ENCODE results near the gene FBL. TPM values are rescaled to one million over a fixed set of nuclear protein-coding genes. Genes with fewer than 3 reads are reported as not detected.

FBL gene
- total RNA-seq, 1 experiment from 2014 or later = 437 TPM

GRCh38 chr19:39867133-39867532 lies 21.0 kb upstream of the FBL start:
- Histone ChIP-seq H3K79me2 (ENCODE audit: low read depth) (no peaks in the 10 kb centered on the region), H3F3A (ENCODE audit: insufficient read depth, low read depth) (no peaks in the 10 kb centered on the region), H3K36me3 (ENCODE audit: low read depth) (no peaks in the 10 kb centered on the region), H3K4me3 (no peak overlapping the region), H2AFZ (no peak overlapping the region), H3K4me1 (replicated peaks; ENCODE audit: insufficient read depth) (no peaks in the 10 kb centered on the region), H3K27ac (no peak overlapping the region), H3K9me3 (ENCODE audit: insufficient read depth, low read depth) (no peaks in the 10 kb centered on the region), H4K20me1 (ENCODE audit: insufficient read depth) (no peaks in the 10 kb centered on the region), H3K27me3 (ENCODE audit: insufficient read depth, low read depth) (peaks cover 9% of the 10 kb centered on the region), H3K9me2 (ENCODE audit: insufficient read depth) (no peaks in the 10 kb centered on the region), H3K4me2 (no peak overlapping the region)
- ChIA-PET CTCF (no interaction called here), POLR2A (ENCODE audit: unreplicated experiment) (no interaction called here)
- BruUV-seq (replicated peaks) = no TSS peak
- no peak for DNase-seq
- intact Hi-C loops (cut with micrococcal nuclease; ENCODE audit: unreplicated experiment) = no loop called here
- TF ChIP-seq CTCF (conservative IDR thresholded peaks at IDR 0.05) = no peak
- TF ChIP-seq EZH2 (IDR thresholded peaks at IDR 0.05; ENCODE audit: low read depth) = no peak

- no peaks in the 10 kb centered on the region for H3F3A ChIP-seq (ENCODE audit: insufficient read depth, low read depth)
- H4K20me1 ChIP-seq (ENCODE audit: insufficient read depth) = no peaks in the 10 kb centered on the region
- H3K4me3 ChIP-seq = no peak overlapping the region
- intact Hi-C loops (cut with micrococcal nuclease; ENCODE audit: unreplicated experiment) = no loop called here
- peaks cover 9% of the 10 kb centered on the region for H3K27me3 ChIP-seq (ENCODE audit: insufficient read depth, low read depth)
- BruUV-seq (replicated peaks) = no TSS peak
- no peaks in the 10 kb centered on the region for H3K79me2 ChIP-seq (ENCODE audit: low read depth)
- H3K36me3 ChIP-seq (ENCODE audit: low read depth) = no peaks in the 10 kb centered on the region
- H3K9me3 ChIP-seq (ENCODE audit: insufficient read depth, low read depth) = no peaks in the 10 kb centered on the region
- ChIA-PET CTCF (interaction anchor here (0.6 kb wide), 1 partner anchor 56 kb away, joined by 14 read pairs; no protein-coding TSS in a partner anchor), POLR2A (ENCODE audit: unreplicated experiment) (interaction anchor here (0.7 kb wide), 1 partner anchor 86 kb away, joined by 4 read pairs; no protein-coding TSS in a partner anchor)
- H3K4me2 ChIP-seq = no peak overlapping the region
- H2AFZ ChIP-seq = no peak overlapping the region
- no peak overlapping the region for H3K27ac ChIP-seq
- H3K9me2 ChIP-seq (ENCODE audit: insufficient read depth) = no peaks in the 10 kb centered on the region
- no peaks in the 10 kb centered on the region for H3K4me1 ChIP-seq (replicated peaks; ENCODE audit: insufficient read depth)
- TF ChIP-seq EZH2 (IDR thresholded peaks at IDR 0.05; ENCODE audit: low read depth) = no peak
- no peak for TF ChIP-seq CTCF (conservative IDR thresholded peaks at IDR 0.05)
- no peak for DNase-seq
These were observed 19.8 kb upstream of the FBL start for GRCh38 chr19:39865953-39866352.

GRCh38 chr19:39865186-39865585 lies 19.0 kb upstream of the FBL start:
- CTCF ChIA-PET = no interaction called here
- no TSS peak for BruUV-seq (replicated peaks)
- peaks cover 9% of the 10 kb centered on the region for H3K27me3 ChIP-seq (ENCODE audit: insufficient read depth, low read depth)

More at GRCh38 chr19:39865186-39865585, 19.0 kb upstream of the FBL start:
- H3F3A ChIP-seq (ENCODE audit: insufficient read depth, low read depth) = no peaks in the 10 kb centered on the region
- no peaks in the 10 kb centered on the region for H3K79me2 ChIP-seq (ENCODE audit: low read depth)
- H3K4me2 ChIP-seq = no peak overlapping the region
- no peaks in the 10 kb centered on the region for H3K4me1 ChIP-seq (replicated peaks; ENCODE audit: insufficient read depth)
- POLR2A ChIA-PET (ENCODE audit: unreplicated experiment) = no interaction called here
- no peaks in the 10 kb centered on the region for H3K36me3 ChIP-seq (ENCODE audit: low read depth)
- no peak for DNase-seq
- no peak overlapping the region for H3K4me3 ChIP-seq
- no peak overlapping the region for H3K27ac ChIP-seq
- no peaks in the 10 kb centered on the region for H4K20me1 ChIP-seq (ENCODE audit: insufficient read depth)
- H3K9me2 ChIP-seq (ENCODE audit: insufficient read depth) = no peaks in the 10 kb centered on the region
- intact Hi-C loops (cut with micrococcal nuclease; ENCODE audit: unreplicated experiment) = no loop called here
- H2AFZ ChIP-seq = no peak overlapping the region
- H3K9me3 ChIP-seq (ENCODE audit: insufficient read depth, low read depth) = no peaks in the 10 kb centered on the region
- TF ChIP-seq CTCF (conservative IDR thresholded peaks at IDR 0.05) (no peak), EZH2 (IDR thresholded peaks at IDR 0.05; ENCODE audit: low read depth) (no peak)

All from PC-9 (cell line).